OCI-LY3 (cell line): ENCODE measurements around the gene SRPK1.

Experiments
- CTCF ChIP-seq: fragments of 200-600, 300-600 bp; sonication (generic); IDR thresholded peaks from 2 replicates; pipeline ENCODE4 v1.5.1; 2014; ENCODE audit warnings: antibody characterized with exemption, low read length, low read depth
- EZH2phosphoT487 ChIP-seq: fragments of 200-600 bp; shearing (Covaris generic); IDR thresholded peaks from 2 replicates; pipeline ENCODE4 v1.6.1; 2018; ENCODE audit warnings: antibody characterized with exemption, mixed run types, low read depth

- TF ChIP-seq CTCF (no peak), EZH2phosphoT487 (no peak)
These were observed 76.6 kb downstream of the SRPK1 start for GRCh38 chr6:35844290-35844689.
